BLaER1 treated with 17β-estradiol and CSF1 and Interleukin-3, amounts not matched to agents 10 nM and 100 nM (cell line): ENCODE data around the gene CHST9.

Source experiments
- H3K27ac ChIP-seq, 11 experiments: shearing (Covaris generic); formaldehyde crosslinking; 2 replicates each; pipeline ENCODE4 v1.8.1; 2022
- H3K27me3 ChIP-seq, 11 experiments: shearing (Covaris generic); formaldehyde crosslinking; 2 replicates each; pipeline ENCODE4 v1.8.1; 2022
- H3K36me3 ChIP-seq, 11 experiments: shearing (Covaris generic); formaldehyde crosslinking; 2 replicates each; pipeline ENCODE4 v1.8.1; 2022
- H3K4me1 ChIP-seq, 10 experiments: shearing (Covaris generic); formaldehyde crosslinking; 2 replicates each; pipeline ENCODE4 v1.8.1; 2022
- H3K4me2 ChIP-seq, 11 experiments: shearing (Covaris generic); formaldehyde crosslinking; 2 replicates each; pipeline ENCODE4 v1.8.1; 2022
- H3K4me3 ChIP-seq, 10 experiments: shearing (Covaris generic); formaldehyde crosslinking; 2 replicates each; pipeline ENCODE4 v1.8.1; 2022
- H3K9ac ChIP-seq, 11 experiments: shearing (Covaris generic); formaldehyde crosslinking; 2 replicates each; pipeline ENCODE4 v1.8.1; 2022
- H3K9me3 ChIP-seq, 11 experiments: shearing (Covaris generic); formaldehyde crosslinking; replicated peaks in 1 of 11; 2 replicates each; pipeline ENCODE4 v1.8.1; 2022
- H4K20me1 ChIP-seq, 11 experiments: shearing (Covaris generic); formaldehyde crosslinking; 2 replicates each; pipeline ENCODE4 v1.8.1; 2022
- Cebpa-rat ChIP-seq, 11 experiments: shearing (Covaris generic); IDR thresholded peaks; 2 replicates each; pipeline ENCODE4 v1.8.1; 2022

CHST9 gene

DNA sequence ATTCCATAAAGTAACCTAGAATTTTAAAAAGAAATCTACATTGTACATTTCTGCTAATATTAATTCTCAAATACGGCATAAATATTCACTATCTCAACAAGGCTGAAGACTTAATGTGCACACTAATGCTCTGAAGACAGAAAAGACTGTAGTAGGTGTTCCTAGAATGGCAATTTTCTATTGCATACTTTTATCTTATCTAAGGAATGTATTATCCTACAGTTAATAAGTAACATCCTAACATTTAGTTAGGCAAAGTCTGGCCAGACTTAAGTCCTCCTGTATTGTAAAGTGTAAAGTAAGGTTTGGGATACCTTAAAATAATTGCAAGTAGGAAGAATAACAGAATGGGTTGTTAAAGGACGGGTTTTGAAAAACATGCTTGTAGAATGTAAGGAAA is 42.2 kb downstream of the CHST9 start:
- no peaks in the 10 kb centered on the region for H4K20me1 ChIP-seq
- TF ChIP-seq Cebpa-rat (IDR thresholded peaks at IDR 0.05) = no peak
- no peaks in the 10 kb centered on the region for H3K27me3 ChIP-seq
- no peaks in the 10 kb centered on the region for H3K4me1 ChIP-seq
- no peak overlapping the region for H3K4me2 ChIP-seq
- no peaks in the 10 kb centered on the region for H3K36me3 ChIP-seq
- no peak overlapping the region for H3K4me3 ChIP-seq
- no peak overlapping the region for H3K9ac ChIP-seq
- no peak overlapping the region for H3K27ac ChIP-seq
- no peaks in the 10 kb centered on the region for H3K9me3 ChIP-seq

DNA sequence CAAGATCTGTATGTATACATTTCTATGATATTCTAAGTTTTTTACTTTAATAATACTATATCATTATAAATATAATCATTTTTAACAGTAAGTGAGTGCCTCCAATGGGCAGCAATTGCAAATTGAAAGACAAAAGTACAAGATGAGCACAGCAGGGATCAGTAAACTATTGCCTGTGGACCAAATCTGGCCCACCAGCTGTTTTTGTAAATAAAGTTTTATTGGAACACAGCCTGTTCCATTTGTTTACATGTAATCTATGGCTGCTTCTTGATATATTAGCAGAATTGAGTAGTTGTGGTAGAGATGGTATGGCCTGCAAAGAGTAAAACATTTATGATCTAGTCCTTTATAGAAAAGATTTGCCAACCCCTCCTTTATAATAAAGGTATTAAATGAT is 43.2 kb downstream of the CHST9 start:
- TF ChIP-seq Cebpa-rat (IDR thresholded peaks at IDR 0.05) = no peak
- H3K4me3 ChIP-seq = no peak overlapping the region
- H3K27ac ChIP-seq = no peak overlapping the region
- H3K36me3 ChIP-seq = no peaks in the 10 kb centered on the region
- H3K4me1 ChIP-seq = no peaks in the 10 kb centered on the region
- H4K20me1 ChIP-seq = no peaks in the 10 kb centered on the region
- H3K9ac ChIP-seq = no peak overlapping the region
- no peaks in the 10 kb centered on the region for H3K27me3 ChIP-seq
- H3K9me3 ChIP-seq = no peaks in the 10 kb centered on the region
- H3K4me2 ChIP-seq = no peak overlapping the region

DNA sequence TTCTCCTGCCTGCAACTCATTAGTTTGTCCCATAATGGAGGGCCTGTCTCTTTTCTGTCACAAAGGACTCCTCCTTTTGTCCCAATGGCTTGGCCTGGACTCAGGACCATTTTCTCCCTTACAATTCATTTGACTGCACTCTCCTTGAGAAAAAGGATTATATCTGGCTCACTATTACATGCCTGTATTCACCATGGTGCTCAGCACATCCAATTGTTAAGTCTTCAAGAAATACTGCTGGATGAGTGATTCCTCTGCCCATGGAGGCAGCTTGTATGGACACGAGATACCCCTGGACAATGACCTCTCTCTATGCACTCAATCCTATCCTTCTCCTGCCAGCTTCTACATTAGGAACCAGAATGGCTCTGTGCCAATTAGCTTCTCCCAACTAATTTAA is 47.0 kb downstream of the CHST9 start:
- no peaks in the 10 kb centered on the region for H3K27me3 ChIP-seq
- no peaks in the 10 kb centered on the region for H3K36me3 ChIP-seq
- H3K27ac ChIP-seq = no peak overlapping the region
- no peaks in the 10 kb centered on the region for H4K20me1 ChIP-seq
- H3K9me3 ChIP-seq = no peaks in the 10 kb centered on the region
- no peaks in the 10 kb centered on the region for H3K4me1 ChIP-seq
- no peak for TF ChIP-seq Cebpa-rat (IDR thresholded peaks at IDR 0.05)
- no peak overlapping the region for H3K9ac ChIP-seq
- no peak overlapping the region for H3K4me3 ChIP-seq
- H3K4me2 ChIP-seq = no peak overlapping the region

DNA sequence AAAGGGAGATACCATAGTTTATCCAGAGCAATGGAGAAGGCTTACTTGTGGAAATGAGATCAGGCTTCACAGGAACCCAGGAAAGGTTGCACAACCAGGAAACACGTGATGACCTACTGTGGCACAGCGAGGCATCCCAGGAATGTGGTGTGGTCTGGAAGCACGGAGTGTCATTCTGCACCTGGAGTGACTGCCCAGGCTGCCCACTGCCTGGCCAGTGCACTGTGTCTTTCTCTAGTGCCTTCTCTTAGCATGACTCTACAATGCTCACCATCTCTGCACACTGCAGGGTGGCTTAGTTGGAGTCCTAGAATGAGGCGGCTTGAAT is 48.9 kb downstream of the CHST9 start:
- Histone ChIP-seq H3K4me3 (no peak overlapping the region), H3K9me3 (no peaks in the 10 kb centered on the region), H3K27ac (no peak overlapping the region), H3K9ac (no peak overlapping the region), H3K36me3 (no peaks in the 10 kb centered on the region), H3K4me2 (no peak overlapping the region), H4K20me1 (no peaks in the 10 kb centered on the region), H3K4me1 (no peaks in the 10 kb centered on the region), H3K27me3 (no peaks in the 10 kb centered on the region)
- no peak for TF ChIP-seq Cebpa-rat (IDR thresholded peaks at IDR 0.05)

DNA sequence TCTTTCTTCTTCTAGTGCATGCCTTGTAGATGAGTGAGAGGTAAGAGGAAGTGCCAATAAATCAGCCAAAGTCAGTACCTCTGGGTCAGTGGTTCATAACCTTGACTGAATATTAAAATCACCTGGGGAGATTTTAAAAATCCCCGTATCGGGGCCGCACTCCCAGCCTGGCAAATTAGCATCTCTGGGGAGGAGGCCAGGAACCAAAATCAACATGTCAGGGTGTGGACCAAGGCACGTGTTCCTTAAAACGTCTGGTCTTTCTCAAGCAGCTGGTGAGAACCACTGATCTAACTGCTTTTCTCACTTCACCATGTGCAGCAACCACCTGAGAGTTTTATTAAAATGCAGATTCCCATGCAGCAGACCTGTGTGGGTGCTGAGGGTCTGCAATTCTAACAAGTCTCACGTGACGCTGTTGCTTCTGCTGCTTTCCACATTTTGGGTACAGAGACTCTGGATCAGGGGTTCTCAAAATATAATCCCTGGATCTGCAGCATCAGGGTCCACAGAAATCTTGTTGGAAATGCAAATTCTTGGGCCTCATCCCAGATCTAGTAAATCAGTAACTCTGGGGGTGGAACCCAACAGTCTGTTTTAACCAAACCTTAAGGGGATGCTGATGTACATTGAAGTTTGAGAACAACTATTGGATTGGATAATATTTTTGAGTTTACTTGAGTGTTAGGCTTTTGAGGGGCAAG is 49.5 kb downstream of the CHST9 start:
- H3K9ac ChIP-seq = no peak overlapping the region
- H3K27me3 ChIP-seq = no peaks in the 10 kb centered on the region
- no peaks in the 10 kb centered on the region for H4K20me1 ChIP-seq
- H3K9me3 ChIP-seq = no peaks in the 10 kb centered on the region
- no peak overlapping the region for H3K4me2 ChIP-seq
- H3K4me1 ChIP-seq = no peaks in the 10 kb centered on the region
- H3K4me3 ChIP-seq = no peak overlapping the region
- no peak for TF ChIP-seq Cebpa-rat (IDR thresholded peaks at IDR 0.05)
- H3K27ac ChIP-seq = no peak overlapping the region
- H3K36me3 ChIP-seq = no peaks in the 10 kb centered on the region

DNA sequence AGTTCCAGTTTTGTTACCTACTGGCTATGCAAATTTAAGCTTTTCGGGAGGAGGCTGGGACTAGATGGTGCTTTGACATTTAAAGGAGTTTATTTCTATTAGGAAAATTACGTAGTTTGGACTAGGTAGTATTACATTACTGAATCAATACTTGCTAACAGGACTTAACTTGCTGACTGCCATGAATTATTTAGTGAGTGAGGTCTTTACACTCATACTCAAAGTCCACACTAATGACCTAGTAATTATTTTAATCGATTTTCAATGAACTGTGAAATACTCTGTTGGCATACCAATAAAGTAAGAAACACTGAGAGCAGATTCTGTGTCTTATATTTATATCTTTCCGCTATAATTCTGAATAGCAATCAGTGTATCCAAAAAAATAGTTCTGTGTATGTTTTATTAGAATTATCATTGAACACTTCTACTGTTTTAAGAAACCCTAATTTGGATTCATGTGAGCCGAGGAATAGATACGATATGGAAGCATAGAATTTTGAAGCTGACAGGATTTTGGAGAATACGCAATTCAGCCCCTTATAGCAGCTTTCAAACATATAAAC is 55.0 kb downstream of the CHST9 start:
- Histone ChIP-seq H3K4me1 (no peaks in the 10 kb centered on the region), H3K27me3 (no peaks in the 10 kb centered on the region), H3K9me3 (no peaks in the 10 kb centered on the region), H4K20me1 (no peaks in the 10 kb centered on the region), H3K9ac (no peak overlapping the region), H3K27ac (no peak overlapping the region), H3K4me3 (no peak overlapping the region), H3K36me3 (no peaks in the 10 kb centered on the region), H3K4me2 (no peak overlapping the region)
- no peak for TF ChIP-seq Cebpa-rat (IDR thresholded peaks at IDR 0.05)

DNA sequence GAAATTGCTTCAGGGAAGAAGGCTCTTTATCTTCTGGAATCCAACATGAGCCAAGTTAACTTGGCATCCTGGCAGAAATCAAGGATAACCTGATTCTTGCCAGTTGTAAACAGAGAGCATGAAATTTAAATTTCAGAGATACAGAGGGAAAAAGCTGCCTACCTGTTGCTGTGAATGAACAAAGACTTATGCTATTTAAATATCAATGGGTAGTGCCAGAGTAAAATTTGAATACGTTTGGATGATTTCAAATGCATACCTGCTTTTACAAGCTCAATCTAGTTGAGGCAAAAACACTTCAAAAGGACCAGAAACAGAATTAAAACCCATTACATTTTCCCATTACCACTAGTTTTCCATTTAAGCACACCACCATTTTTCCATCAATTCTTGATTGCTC is 60.9 kb downstream of the CHST9 start:
- Histone ChIP-seq H3K9me3 (no peaks in the 10 kb centered on the region), H3K4me3 (no peak overlapping the region), H3K27me3 (no peaks in the 10 kb centered on the region), H3K4me2 (no peak overlapping the region), H3K36me3 (no peaks in the 10 kb centered on the region), H3K9ac (no peak overlapping the region), H4K20me1 (no peaks in the 10 kb centered on the region), H3K4me1 (no peaks in the 10 kb centered on the region), H3K27ac (no peak overlapping the region)
- no peak for TF ChIP-seq Cebpa-rat (IDR thresholded peaks at IDR 0.05)

DNA sequence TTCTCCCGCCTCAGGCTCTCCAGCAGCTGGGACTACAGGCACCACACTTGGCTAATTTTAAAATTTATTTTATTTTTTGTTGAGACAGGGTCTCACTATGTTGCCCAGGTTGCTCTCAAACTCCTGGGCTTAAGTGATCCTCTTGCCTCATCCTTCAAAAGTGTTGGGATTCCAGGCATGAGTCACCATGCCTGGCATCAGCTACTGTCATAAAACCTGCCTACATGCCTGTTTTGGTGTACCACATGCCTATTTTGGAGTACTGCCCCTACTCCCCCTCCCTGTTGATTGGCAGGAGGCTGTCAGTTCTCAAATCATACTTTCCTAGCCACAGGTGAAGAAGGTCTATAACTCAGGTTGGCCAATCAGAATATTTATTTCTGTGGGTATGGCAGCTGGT is 64.0 kb downstream of the CHST9 start:
- no peak overlapping the region for H3K4me2 ChIP-seq
- TF ChIP-seq Cebpa-rat (IDR thresholded peaks at IDR 0.05) = no peak
- no peaks in the 10 kb centered on the region for H3K4me1 ChIP-seq
- no peak overlapping the region for H3K27ac ChIP-seq
- no peak overlapping the region for H3K4me3 ChIP-seq
- no peaks in the 10 kb centered on the region for H4K20me1 ChIP-seq
- H3K36me3 ChIP-seq = no peaks in the 10 kb centered on the region
- no peaks in the 10 kb centered on the region for H3K27me3 ChIP-seq
- H3K9ac ChIP-seq = no peak overlapping the region
- no peaks in the 10 kb centered on the region for H3K9me3 ChIP-seq

DNA sequence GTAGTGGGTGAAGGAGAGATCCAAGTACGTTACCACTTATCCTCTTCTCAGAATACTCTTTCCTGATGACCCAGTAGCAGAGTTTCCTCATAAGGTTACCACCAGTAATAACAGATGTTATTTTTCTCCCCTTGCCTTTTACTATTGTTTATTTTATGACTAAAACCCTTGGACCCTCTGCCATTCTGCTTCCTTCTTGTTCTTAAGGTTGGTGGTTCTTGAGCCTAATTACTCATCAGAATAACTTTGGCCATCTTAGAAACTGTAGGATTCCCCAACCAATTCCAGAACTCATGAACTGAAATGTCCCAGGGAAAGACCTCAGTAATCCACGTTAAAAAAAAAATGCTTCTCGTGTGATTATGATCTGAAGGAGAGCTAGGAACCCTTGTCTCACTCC is 64.9 kb downstream of the CHST9 start:
- Histone ChIP-seq H4K20me1 (no peaks in the 10 kb centered on the region), H3K36me3 (no peaks in the 10 kb centered on the region), H3K27me3 (no peaks in the 10 kb centered on the region), H3K27ac (no peak overlapping the region), H3K4me3 (no peak overlapping the region), H3K9ac (no peak overlapping the region), H3K4me2 (no peak overlapping the region), H3K9me3 (no peaks in the 10 kb centered on the region), H3K4me1 (no peaks in the 10 kb centered on the region)
- no peak for TF ChIP-seq Cebpa-rat (IDR thresholded peaks at IDR 0.05)

DNA sequence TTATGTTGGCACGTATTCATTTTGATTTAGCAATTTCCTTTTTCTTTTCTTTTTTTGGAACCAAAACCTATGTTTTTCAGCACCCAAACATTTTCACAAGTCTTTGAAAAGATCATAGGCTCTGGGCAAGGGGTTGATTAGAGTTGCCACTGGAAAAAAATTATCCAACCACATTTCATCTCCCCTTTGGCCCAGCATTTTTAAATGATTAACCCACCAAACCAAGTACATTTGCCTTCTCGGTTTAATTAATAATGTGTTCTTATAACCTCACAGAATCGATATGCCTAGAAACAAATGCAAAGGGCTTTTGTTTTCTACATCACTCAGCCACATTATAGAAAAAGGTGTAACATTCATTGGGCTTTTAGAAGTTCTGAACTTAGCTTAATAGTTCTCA is 66.1 kb downstream of the CHST9 start:
- Histone ChIP-seq H3K9me3 (no peaks in the 10 kb centered on the region), H4K20me1 (no peaks in the 10 kb centered on the region), H3K27me3 (no peaks in the 10 kb centered on the region), H3K4me3 (no peak overlapping the region), H3K4me2 (no peak overlapping the region), H3K9ac (no peak overlapping the region), H3K36me3 (no peaks in the 10 kb centered on the region), H3K4me1 (peaks cover 0 to 6% (median 2%) of the 10 kb centered on the region in 10 experiments; a peak in 4 of 20 replicates), H3K27ac (no peak overlapping the region)
- no peak for TF ChIP-seq Cebpa-rat (IDR thresholded peaks at IDR 0.05)
